DMS79 treated with DMSO at 0.1 percent for 48 hours (cell line): ENCODE measurements around the gene SH3RF2.
"Not testable (repeated sequence)": the region's sequence is repeated elsewhere in the genome, so short reads cannot be mapped to it uniquely, and the experiment has no call there.

Source experiments
- DNase-seq: peaks from one replicate; lab custom pipeline; 2025; lab: John Stamatoyannopoulos, UW

SH3RF2 gene

GRCh38 chr5:145936401-145937131 is at the start of gene SH3RF2:
TSS of gene SH3RF2 (plus strand) at chr5:145936578. CDS start at chr5:145937929, 1,351 bp downstream.
- no peak for DNase-seq

- DNase-seq: no peak
Observed at GRCh38 chr5:145887217-145887616, 49.2 kb upstream of the SH3RF2 start.

- DNase-seq: no peak
Observed at GRCh38 chr5:145887976-145888574, 48.3 kb upstream of the SH3RF2 start.

GRCh38 chr5:145889611-145890010 is 46.8 kb upstream of the SH3RF2 start:
- no peak for DNase-seq

GRCh38 chr5:145891378-145891777 is 45.0 kb upstream of the SH3RF2 start:
- DNase-seq: not testable (repeated sequence)

GRCh38 chr5:145898171-145898570 is 38.2 kb upstream of the SH3RF2 start:
- no peak for DNase-seq

- DNase-seq: no peak
Observed at GRCh38 chr5:145902421-145902820, 34.0 kb upstream of the SH3RF2 start.

- DNase-seq: no peak
Observed at GRCh38 chr5:145903113-145903512, 33.3 kb upstream of the SH3RF2 start.

- DNase-seq: no peak
Observed at GRCh38 chr5:145903867-145904266, 32.5 kb upstream of the SH3RF2 start.

GRCh38 chr5:145904743-145905142 is 31.6 kb upstream of the SH3RF2 start:
- no peak for DNase-seq

- no peak for DNase-seq
Observed at GRCh38 chr5:145906401-145906800, 30.0 kb upstream of the SH3RF2 start.

- no peak for DNase-seq
Observed at GRCh38 chr5:145908206-145908960, 28.0 kb upstream of the SH3RF2 start.

- no peak for DNase-seq
Observed at GRCh38 chr5:145911164-145911563, 25.2 kb upstream of the SH3RF2 start.

- DNase-seq: no peak
Observed at GRCh38 chr5:145912019-145912418, 24.4 kb upstream of the SH3RF2 start.

GRCh38 chr5:145912594-145912993 is 23.8 kb upstream of the SH3RF2 start:
- no peak for DNase-seq

- DNase-seq: no peak
Observed at GRCh38 chr5:145913701-145914100, 22.7 kb upstream of the SH3RF2 start.

- no peak for DNase-seq
Observed at GRCh38 chr5:145915970-145916638, 20.3 kb upstream of the SH3RF2 start.

GRCh38 chr5:145917288-145917687 is 19.1 kb upstream of the SH3RF2 start:
- DNase-seq: no peak

- DNase-seq: no peak
Observed at GRCh38 chr5:145918397-145918796, 18.0 kb upstream of the SH3RF2 start.

- no peak for DNase-seq
Observed at GRCh38 chr5:145919413-145919812, 17.0 kb upstream of the SH3RF2 start.

- no peak for DNase-seq
Observed at GRCh38 chr5:145920542-145921210, 15.7 kb upstream of the SH3RF2 start.

GRCh38 chr5:145921211-145921610 is 15.2 kb upstream of the SH3RF2 start:
- DNase-seq: no peak
